ENCODE data around the gene EMILIN1. TPM values are rescaled to one million over a fixed set of nuclear protein-coding genes. Genes with fewer than 3 reads are reported as not detected.

The EMILIN1 gene
- 0.37 to 0.50 TPM (median 0.47 TPM) in 5 replicates for total RNA-seq (2022; extraction: Qiagen RNA extraction)

DNA sequence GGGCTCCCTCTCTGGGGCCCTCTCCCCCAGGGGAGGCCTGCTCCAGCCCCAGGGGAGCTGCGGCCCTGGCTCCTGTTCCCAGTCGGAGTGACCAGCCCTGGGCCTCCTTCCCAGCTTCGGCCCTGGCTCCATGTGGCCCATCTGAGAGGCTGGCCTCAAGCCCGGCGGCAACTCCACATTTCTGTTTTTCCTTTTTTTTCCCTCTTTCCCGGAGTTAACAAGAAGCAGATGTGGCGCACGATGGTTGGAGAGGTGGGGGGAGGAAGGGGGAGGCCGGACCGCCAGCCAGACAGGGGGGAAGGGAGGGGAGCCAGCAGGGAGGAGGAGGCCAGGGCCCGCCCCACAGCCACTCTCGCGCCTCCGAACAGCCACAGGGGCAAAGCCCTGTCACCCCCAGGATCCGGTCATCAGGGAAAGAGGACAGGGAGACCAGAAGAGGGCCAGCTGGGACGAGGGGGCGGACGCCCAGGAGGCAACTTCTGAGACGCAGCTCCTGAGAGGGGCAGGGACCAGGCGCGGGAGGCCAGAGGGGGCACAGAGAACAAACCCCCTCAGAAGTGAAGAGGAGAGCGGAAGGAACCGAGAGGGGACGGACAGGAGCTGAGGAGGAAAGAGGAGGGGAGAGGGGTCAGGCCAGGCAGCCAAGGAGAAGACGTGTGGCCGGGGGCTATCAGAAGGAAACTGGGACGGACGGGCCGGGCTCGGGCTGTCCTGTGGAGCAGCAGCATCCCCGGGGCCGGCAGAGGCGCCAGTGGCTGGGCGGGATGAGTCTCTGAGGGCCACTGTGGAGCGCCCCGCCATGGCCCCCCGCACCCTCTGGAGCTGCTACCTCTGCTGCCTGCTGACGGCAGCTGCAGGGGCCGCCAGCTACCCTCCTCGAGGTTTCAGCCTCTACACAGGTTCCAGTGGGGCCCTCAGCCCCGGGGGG is at the start of gene EMILIN1:
TSS of gene EMILIN1 (plus strand) at position 349 of the 928 bp plus-strand sequence. CDS start at position 800, 451 bp downstream.

GRCh38 chr2:27032495-27033252 is 45.7 kb upstream of the EMILIN1 start, which contains the start of gene TMEM214:
Gene TMEM214, plus strand, starts transcription at chr2:27032965. Its CDS starts 51 bp downstream, at chr2:27033016.

GRCh38 chr2:27050996-27051901 is 27.2 kb upstream of the EMILIN1 start, which contains the start of gene AGBL5:
Gene AGBL5, plus strand, starts transcription at chr2:27051668. Its CDS starts 1,291 bp downstream, at chr2:27052959.

GRCh38 chr2:27071277-27071989 is 7.0 kb upstream of the EMILIN1 start, which contains the start of gene OST4:
Gene OST4, minus strand, starts transcription at chr2:27071654.

DNA sequence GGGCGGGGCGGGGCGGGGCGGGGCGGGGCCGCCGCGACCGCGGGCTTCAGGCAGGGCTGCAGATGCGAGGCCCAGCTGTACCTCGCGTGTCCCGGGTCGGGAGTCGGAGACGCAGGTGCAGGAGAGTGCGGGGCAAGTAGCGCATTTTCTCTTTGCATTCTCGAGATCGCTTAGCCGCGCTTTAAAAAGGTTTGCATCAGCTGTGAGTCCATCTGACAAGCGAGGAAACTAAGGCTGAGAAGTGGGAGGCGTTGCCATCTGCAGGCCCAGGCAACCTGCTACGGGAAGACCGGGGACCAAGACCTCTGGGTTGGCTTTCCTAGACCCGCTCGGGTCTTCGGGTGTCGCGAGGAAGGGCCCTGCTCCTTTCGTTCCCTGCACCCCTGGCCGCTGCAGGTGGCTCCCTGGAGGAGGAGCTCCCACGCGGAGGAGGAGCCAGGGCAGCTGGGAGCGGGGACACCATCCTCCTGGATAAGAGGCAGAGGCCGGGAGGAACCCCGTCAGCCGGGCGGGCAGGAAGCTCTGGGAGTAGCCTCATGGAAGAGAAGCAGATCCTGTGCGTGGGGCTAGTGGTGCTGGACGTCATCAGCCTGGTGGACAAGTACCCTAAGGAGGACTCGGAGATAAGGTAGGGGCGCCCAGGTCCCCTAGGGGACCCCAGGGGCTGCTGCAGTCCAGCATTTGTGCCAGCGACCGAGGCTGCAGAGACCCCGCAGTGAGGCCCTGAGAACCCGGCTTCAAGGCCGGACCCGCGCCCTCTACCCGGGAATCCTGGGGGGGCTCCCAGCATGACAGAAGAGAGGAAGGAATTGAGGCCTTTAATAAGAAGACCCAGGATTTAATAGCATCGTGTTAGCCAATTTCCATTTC is 8.5 kb downstream of the EMILIN1 start, which contains the start of gene KHK:
TSS of gene KHK (plus strand) at position 49 of the 870 bp plus-strand sequence. CDS start at position 537, 488 bp downstream.

GRCh38 chr2:27118525-27119329 is 40.3 kb downstream of the EMILIN1 start, which contains the start of gene CGREF1:
Gene CGREF1, minus strand, starts transcription at chr2:27119128. Its CDS starts 14,762 bp downstream, at chr2:27104366.

DNA sequence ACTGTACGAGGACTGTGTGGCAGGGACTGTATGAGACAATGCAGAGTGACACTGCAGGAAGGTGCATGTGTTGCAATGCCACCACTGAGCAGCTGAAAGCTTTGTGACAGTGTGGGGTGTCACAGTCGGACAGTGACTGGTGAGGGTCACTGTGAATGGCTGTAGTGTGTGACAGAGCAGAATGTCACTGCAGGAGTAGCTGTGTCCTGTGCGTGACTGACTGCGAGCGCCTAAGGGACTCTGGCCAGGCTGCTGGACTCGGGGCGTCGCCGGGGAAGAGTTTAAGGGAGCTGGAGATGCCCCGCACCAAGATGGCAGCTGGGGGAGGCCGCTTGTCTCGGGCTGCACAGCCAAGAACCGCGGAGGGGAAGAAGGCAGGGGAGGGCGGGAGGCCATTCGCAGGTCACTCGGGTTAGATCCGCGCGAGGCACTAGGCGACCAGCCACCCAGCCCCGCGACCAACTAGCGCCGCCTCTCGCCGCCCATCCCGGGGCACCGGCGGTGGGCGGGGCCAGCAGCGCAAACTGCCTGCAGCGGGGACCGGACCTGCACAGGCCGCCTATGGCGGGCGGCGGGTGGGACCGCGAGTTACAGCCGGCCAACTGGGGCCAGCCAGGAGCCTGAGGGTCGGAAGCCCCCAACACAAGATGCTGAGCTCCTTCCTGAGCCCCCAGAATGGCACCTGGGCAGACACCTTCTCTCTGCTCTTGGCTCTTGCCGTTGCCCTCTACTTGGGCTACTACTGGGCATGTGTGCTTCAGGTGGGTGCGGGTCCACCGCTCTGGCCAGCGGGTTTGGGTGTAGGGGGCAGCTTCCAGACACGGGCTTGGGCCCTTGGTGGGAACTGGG is 45.1 kb downstream of the EMILIN1 start, which contains the start of gene ABHD1:
TSS of gene ABHD1 (plus strand) at position 514 of the 849 bp plus-strand sequence. CDS start at position 648, 134 bp downstream.

DNA sequence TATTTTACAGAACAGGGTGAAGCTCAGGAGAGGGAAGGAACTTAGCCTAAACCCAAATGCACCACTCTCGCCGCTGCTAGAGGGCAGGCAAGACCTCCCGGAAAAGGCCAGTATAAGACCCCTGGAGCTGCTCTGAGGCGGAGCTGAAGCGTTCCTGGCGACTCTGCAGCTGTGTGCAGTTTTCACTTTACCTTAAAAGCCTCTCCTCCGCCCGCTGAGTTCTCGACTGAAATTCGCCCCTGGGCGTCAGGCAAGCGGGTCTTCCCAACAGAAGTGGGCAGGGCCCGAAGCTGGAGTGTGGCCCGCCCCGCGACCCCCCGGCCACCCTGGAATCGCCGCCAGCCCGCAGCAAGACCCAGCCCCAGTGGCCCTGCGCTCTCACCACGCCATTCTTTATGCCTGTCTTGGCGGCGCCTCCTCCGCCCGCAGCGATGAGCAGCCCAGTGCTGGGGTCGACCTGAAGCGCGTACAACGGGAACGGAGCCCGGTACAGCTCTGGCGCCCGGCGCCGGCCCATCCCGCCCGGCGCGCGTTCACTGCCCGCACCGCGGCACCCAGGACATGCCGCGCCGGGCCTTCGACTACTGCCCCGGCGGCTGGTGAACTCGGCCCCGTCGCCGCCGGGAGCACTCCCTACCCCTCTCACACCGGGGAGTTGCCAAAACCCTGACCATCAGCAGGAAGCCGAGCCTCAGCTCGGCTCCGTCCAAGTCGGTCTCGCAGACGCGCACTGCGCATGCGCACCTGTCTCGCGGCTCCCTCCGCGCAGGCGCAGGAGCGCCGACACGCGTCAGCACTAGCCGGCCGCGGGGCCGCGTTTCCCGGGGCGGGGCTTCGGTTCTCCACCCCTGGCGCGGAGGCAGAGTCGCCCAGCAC is 55.7 kb downstream of the EMILIN1 start, which contains the start of gene PREB:
TSS of gene PREB (minus strand) at position 732 of the 876 bp plus-strand sequence. CDS start at position 517, 215 bp downstream.

Other genes with a start within 250 kb of the EMILIN1 start
- 3.8 to 6.8 TPM (median 5.0 TPM) in 5 replicates for gene DPYSL5, start 230.5 kb upstream of the EMILIN1 start, total RNA-seq (2022; extraction: Qiagen RNA extraction)
- gene MAPRE3, start 108.0 kb upstream of the EMILIN1 start, total RNA-seq (2022; extraction: Qiagen RNA extraction), result 12.2 to 14.0 TPM (median 12.7 TPM) in 5 replicates
- gene TMEM214, start 45.6 kb upstream of the EMILIN1 start, total RNA-seq (2022; extraction: Qiagen RNA extraction), result 54.2 to 72.9 TPM (median 69.3 TPM) in 5 replicates
- gene AGBL5, start 26.9 kb upstream of the EMILIN1 start, total RNA-seq (2022; extraction: Qiagen RNA extraction), result 30.0 to 34.0 TPM (median 32.4 TPM) in 5 replicates
- 543 to 595 TPM (median 559 TPM) in 5 replicates for gene OST4, start 7.0 kb upstream of the EMILIN1 start, total RNA-seq (2022; extraction: Qiagen RNA extraction)
- gene KHK, start 8.2 kb downstream of the EMILIN1 start, total RNA-seq (2022; extraction: Qiagen RNA extraction), result 7.5 to 11.0 TPM (median 9.5 TPM) in 5 replicates
- 7.2 to 8.5 TPM (median 7.7 TPM) in 5 replicates for gene CGREF1, start 40.5 kb downstream of the EMILIN1 start, total RNA-seq (2022; extraction: Qiagen RNA extraction)
- 1.2 to 1.8 TPM (median 1.3 TPM) in 5 replicates for gene ABHD1, start 45.2 kb downstream of the EMILIN1 start, total RNA-seq (2022; extraction: Qiagen RNA extraction)
- gene PREB, start 56.0 kb downstream of the EMILIN1 start, total RNA-seq (2022; extraction: Qiagen RNA extraction), result 52.9 to 69.5 TPM (median 65.0 TPM) in 5 replicates
- not detected in 5 replicates for gene PRR30, start 60.8 kb downstream of the EMILIN1 start, total RNA-seq (2022; extraction: Qiagen RNA extraction)
- not detected in 5 replicates for gene TCF23, start 70.4 kb downstream of the EMILIN1 start, total RNA-seq (2022; extraction: Qiagen RNA extraction)
- 208 to 219 TPM (median 213 TPM) in 5 replicates for gene ATRAID, start 133.4 kb downstream of the EMILIN1 start, total RNA-seq (2022; extraction: Qiagen RNA extraction)
- gene SLC5A6, start 133.7 kb downstream of the EMILIN1 start, total RNA-seq (2022; extraction: Qiagen RNA extraction), result 68.6 to 73.0 TPM (median 71.5 TPM) in 5 replicates
- 58.1 to 68.9 TPM (median 65.2 TPM) in 5 replicates for gene CAD, start 138.8 kb downstream of the EMILIN1 start, total RNA-seq (2022; extraction: Qiagen RNA extraction)
- 2.4 to 4.1 TPM (median 3.9 TPM) in 5 replicates for gene SLC30A3, start 184.4 kb downstream of the EMILIN1 start, total RNA-seq (2022; extraction: Qiagen RNA extraction)
- not detected in 5 replicates for gene DNAJC5G, start 196.8 kb downstream of the EMILIN1 start, total RNA-seq (2022; extraction: Qiagen RNA extraction)
- gene TRIM54, start 203.8 kb downstream of the EMILIN1 start, total RNA-seq (2022; extraction: Qiagen RNA extraction), result 0.45 to 0.71 TPM (median 0.61 TPM) in 5 replicates
- 0.48 to 2.5 TPM (median 1.6 TPM) in 5 replicates for gene UCN, start 229.8 kb downstream of the EMILIN1 start, total RNA-seq (2022; extraction: Qiagen RNA extraction)
- 78.0 to 104 TPM (median 89.6 TPM) in 5 replicates for gene MPV17, start 244.5 kb downstream of the EMILIN1 start, total RNA-seq (2022; extraction: Qiagen RNA extraction)

Data from A549 treated with CORT108297 at 1 μM for 4 hours (cell line).